Endothelial cell (in vitro differentiated cells): ENCODE results near the gene C16orf89. TPM values are rescaled to one million over a fixed set of nuclear protein-coding genes. Genes with fewer than 3 reads are reported as not detected.
"Not testable (repeated sequence)": the region's sequence is repeated elsewhere in the genome, so short reads cannot be mapped to it uniquely, and the experiment has no call there.

Experiments
- DNase-seq: peaks from one replicate; pipeline ENCODE4 v3.0.0; 2021; ENCODE audit warnings: low spot score
- H3K27ac Mint-ChIP-seq: one replicate; pipeline ENCODE4 v1.8.0; 2021; ENCODE audit warnings: mixed read lengths, inconsistent platforms; ENCODE audit not compliant: unreplicated experiment
- H3K27me3 Mint-ChIP-seq: one replicate; pipeline ENCODE4 v1.8.0; 2021; ENCODE audit warnings: mild to moderate bottlenecking, moderate library complexity, mixed read lengths, inconsistent platforms; ENCODE audit not compliant: unreplicated experiment
- H3K36me3 Mint-ChIP-seq: one replicate; pipeline ENCODE4 v1.8.0; 2021; ENCODE audit warnings: mild to moderate bottlenecking, low read depth, mixed read lengths, inconsistent platforms; ENCODE audit not compliant: unreplicated experiment
- H3K4me1 Mint-ChIP-seq: one replicate; pipeline ENCODE4 v1.8.0; 2021; ENCODE audit warnings: mild to moderate bottlenecking, mixed read lengths, inconsistent platforms; ENCODE audit not compliant: unreplicated experiment
- H3K4me3 Mint-ChIP-seq: one replicate; pipeline ENCODE4 v1.8.0; 2021; ENCODE audit warnings: mild to moderate bottlenecking, mixed read lengths, inconsistent platforms; ENCODE audit not compliant: unreplicated experiment
- H3K9me3 Mint-ChIP-seq: one replicate; pipeline ENCODE4 v1.8.0; 2021; ENCODE audit warnings: mixed read lengths, inconsistent platforms; ENCODE audit not compliant: unreplicated experiment
- total RNA-seq: library from RNA; stranded (reverse); fragmentation: NEBNext Ultra II Directional; extraction: Animal tissue kit (Norgen Biotek cat#: 25700); gene quantifications from one replicate; pipeline ENCODE4 v1.2.1, GENCODE V29; 2021; ENCODE audit not compliant: unreplicated experiment
- TF ChIP-seq, protein P1 (sequence below): fragments of 200-600 bp; sonication (generic); IDR thresholded peaks from one replicate; pipeline ENCODE4 v1.5.0; 2021; ENCODE audit warnings: antibody characterized with exemption; ENCODE audit not compliant: unreplicated experiment

C16orf89 gene
- total RNA-seq, 1 donor from 2014 or later: not detected

DNA sequence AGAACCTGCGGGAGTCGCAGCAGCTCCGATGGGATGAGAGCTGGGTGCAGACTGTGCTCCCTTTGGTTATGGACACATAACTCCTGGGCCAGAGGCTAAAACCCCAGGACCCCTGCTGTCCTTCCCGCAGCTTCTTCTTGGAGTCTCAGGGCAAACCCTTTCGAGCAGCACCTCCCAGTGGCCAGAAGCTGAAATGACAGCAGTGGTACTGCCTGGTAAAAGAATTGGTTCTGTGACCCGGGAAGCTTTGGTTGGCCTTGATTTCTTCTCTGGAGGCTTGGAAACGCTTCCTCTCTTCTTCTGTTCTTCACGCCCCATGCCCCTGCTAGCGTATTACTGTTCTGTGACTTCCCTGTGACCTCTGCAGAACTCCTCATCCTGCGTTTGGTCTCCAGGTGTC is 19.0 kb upstream of the C16orf89 start:
- peak overlapping the region; percentile 54 for H3K4me3 Mint-ChIP-seq
- not testable (repeated sequence) for H3K9me3 Mint-ChIP-seq, H3K4me1 Mint-ChIP-seq, H3K36me3 Mint-ChIP-seq, H3K27me3 Mint-ChIP-seq, H3K27ac Mint-ChIP-seq
- TF ChIP-seq, protein P1, sequence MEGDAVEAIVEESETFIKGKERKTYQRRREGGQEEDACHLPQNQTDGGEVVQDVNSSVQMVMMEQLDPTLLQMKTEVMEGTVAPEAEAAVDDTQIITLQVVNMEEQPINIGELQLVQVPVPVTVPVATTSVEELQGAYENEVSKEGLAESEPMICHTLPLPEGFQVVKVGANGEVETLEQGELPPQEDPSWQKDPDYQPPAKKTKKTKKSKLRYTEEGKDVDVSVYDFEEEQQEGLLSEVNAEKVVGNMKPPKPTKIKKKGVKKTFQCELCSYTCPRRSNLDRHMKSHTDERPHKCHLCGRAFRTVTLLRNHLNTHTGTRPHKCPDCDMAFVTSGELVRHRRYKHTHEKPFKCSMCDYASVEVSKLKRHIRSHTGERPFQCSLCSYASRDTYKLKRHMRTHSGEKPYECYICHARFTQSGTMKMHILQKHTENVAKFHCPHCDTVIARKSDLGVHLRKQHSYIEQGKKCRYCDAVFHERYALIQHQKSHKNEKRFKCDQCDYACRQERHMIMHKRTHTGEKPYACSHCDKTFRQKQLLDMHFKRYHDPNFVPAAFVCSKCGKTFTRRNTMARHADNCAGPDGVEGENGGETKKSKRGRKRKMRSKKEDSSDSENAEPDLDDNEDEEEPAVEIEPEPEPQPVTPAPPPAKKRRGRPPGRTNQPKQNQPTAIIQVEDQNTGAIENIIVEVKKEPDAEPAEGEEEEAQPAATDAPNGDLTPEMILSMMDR: peak; percentile 79
- peak; percentile 76 for DNase-seq

DNA sequence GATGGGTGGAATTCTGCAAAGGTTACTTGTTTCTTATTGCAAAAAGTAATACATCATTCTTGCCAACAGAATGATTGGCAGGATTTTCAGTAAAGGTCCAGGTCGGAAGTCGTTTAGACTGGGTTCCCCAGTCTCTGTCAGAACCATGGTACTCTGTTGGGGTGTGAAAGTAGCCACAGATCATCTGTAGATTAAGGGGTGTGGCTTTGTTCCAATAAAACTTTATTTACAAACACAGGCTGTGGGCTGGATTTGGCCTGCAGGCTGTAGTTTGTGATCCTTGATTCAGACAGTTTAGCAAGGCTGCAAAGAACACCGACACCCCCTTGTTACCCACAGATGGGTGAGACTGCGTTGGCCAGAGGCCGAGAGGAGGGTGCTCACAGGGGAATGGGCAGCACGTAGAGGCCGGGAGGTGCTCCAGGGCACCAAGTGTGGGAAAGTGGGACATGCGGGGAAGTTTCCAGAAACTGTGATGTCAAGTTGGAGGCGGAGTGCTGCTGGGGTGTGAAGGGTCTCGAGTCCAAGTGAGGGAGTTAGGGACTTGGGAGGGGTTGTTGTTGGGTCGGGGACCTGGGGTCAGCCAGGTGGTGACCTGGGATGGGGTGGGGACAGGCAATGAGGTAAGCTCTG is 18.5 kb upstream of the C16orf89 start:
- not testable (repeated sequence) for H3K27ac Mint-ChIP-seq, H3K27me3 Mint-ChIP-seq, DNase-seq, H3K36me3 Mint-ChIP-seq, H3K4me3 Mint-ChIP-seq, H3K9me3 Mint-ChIP-seq, H3K4me1 Mint-ChIP-seq

DNA sequence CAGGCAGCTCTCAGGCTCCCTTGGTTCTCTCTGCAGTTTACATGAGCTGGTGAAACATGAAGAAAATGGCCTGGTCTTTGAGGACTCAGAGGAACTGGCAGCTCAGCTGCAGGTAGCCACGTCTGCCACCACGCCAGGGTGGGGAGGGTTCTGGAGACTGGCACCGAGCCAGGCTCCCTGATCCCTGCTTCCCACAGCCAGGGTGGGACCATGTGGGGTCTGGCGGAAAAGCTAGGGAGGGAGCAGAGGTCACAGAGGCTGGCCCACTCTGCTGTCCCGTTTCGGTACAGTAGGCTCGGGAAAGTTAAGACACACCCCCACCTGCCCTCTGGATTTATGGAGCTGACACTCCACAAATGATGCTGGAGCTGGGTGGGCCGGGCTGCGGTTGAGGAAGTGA is 17.9 kb upstream of the C16orf89 start:
- DNase-seq, H3K27ac Mint-ChIP-seq, H3K36me3 Mint-ChIP-seq, H3K4me3 Mint-ChIP-seq, H3K4me1 Mint-ChIP-seq, H3K27me3 Mint-ChIP-seq, H3K9me3 Mint-ChIP-seq: not testable (repeated sequence)

DNA sequence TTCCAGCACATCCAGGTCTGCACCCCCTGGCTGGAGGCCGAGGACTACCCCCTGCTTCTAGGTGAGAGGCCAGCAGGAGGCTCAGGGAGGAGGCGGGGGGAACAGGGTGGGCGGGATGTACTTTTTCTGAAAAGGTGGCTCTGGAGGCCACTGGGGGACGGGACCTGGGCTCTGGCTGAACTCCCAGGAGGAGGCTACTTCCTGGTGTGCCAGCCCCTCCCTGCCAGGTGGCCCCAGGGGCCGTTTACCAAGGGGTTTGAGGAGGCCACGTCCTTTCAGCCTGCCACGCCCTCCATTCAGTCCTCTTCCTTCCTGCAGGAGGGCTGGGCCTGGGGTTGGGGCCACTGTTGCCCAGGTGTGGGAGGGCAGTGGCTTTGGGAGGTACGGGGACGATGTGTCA is 15.2 kb upstream of the C16orf89 start:
- not testable (repeated sequence) for H3K9me3 Mint-ChIP-seq, H3K4me1 Mint-ChIP-seq, H3K27ac Mint-ChIP-seq, DNase-seq, H3K4me3 Mint-ChIP-seq, H3K27me3 Mint-ChIP-seq
- H3K36me3 Mint-ChIP-seq: peaks cover 13% of the 10 kb centered on the region

DNA sequence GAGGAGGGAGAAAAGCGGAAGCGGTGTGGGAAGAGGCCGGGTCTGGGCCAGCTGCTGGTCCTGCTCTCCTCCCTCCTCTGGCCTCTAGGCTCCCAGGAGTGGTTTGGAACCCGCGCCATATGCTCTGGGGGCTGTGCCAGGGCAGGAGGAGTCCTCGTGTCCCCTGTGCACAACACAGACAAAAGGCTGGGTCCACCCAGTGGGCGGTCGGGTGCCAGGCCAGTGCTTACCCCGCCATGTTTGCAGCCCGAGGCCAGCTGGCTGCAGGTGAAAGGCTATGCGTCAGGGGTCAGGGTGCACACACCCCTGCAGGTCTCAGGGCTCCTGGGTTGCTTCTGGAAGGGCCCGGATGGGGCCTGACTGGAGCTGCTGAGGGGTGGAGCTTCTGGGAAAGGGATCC is 14.7 kb upstream of the C16orf89 start:
- not testable (repeated sequence) for DNase-seq, H3K9me3 Mint-ChIP-seq, H3K27ac Mint-ChIP-seq, H3K4me1 Mint-ChIP-seq, H3K27me3 Mint-ChIP-seq, H3K4me3 Mint-ChIP-seq
- peaks cover 16% of the 10 kb centered on the region for H3K36me3 Mint-ChIP-seq

DNA sequence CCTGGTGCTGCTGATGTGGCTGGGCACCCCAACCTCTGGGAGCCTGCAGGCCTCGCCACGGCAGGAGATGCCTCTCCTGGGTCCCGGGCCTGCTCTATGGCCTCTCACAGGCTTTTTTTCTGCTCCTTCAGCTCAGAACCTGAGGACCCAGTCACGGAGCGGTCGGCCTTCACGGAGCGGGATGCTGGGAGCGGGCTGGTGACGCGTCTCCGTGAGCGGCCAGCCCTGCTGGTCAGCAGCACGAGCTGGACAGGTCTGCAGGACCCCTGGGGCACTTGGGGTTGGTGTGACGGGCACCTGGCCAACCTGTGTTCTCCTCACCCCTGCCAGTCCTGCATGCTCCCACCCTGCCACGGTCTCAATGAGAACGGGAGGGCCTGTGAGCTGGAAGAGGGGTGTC is 12.9 kb upstream of the C16orf89 start:
- H3K36me3 Mint-ChIP-seq: peaks cover 15% of the 10 kb centered on the region
- TF ChIP-seq, protein P1: no peak
- H3K27me3 Mint-ChIP-seq: peaks cover 1% of the 10 kb centered on the region
- H3K4me3 Mint-ChIP-seq: no peak overlapping the region
- H3K9me3 Mint-ChIP-seq: no peaks in the 10 kb centered on the region
- no peaks in the 10 kb centered on the region for H3K4me1 Mint-ChIP-seq
- H3K27ac Mint-ChIP-seq: no peak overlapping the region
- no peak for DNase-seq

DNA sequence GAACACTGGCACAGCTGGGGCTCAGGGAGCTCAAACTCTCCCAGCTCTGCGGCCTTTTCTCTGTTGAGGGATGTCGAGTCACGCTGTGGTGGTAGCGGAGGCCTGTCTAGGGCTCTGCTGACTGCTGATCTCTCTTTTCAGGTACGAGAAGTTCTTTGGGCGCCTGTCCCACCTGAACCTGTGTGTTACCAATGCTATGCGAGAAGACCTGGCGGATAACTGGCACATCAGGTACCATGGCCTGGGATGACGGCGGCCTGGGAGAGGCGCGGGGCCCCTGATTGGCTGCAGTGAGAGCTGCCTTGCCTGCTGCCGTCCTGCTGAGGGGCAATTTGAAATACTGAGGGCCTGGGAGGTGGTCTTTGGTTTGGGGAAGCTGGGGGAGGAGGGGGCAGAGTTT is 11.5 kb upstream of the C16orf89 start:
- TF ChIP-seq, protein P1: no peak
- H3K27me3 Mint-ChIP-seq: peaks cover 1% of the 10 kb centered on the region
- H3K4me1 Mint-ChIP-seq: peaks cover 2% of the 10 kb centered on the region
- H3K9me3 Mint-ChIP-seq: no peaks in the 10 kb centered on the region
- DNase-seq: no peak
- no peak overlapping the region for H3K27ac Mint-ChIP-seq
- H3K36me3 Mint-ChIP-seq: peaks cover 18% of the 10 kb centered on the region
- H3K4me3 Mint-ChIP-seq: no peak overlapping the region
